B cell (primary cell): ENCODE data around the gene MAP3K5. TPM values are rescaled to one million over a fixed set of nuclear protein-coding genes. Genes with fewer than 3 reads are reported as not detected.

Experiments used
- ATAC-seq: fragments of 200-7000 bp; cut with Tn5 transposase; one replicate; pipeline ENCODE4 v1.10.0; 2021; ENCODE audit warnings: low read depth, mild to moderate bottlenecking, moderate number of reproducible peaks, moderate library complexity
- CTCF ChIA-PET: fragments of 350-600 bp; sonication (Branson Sonifier 250); formaldehyde crosslinking; loops from one replicate; lab custom pipeline; 2021; ENCODE audit warnings: antibody characterized with exemption, inconsistent platforms; lab: Charles Lee
- POLR2A ChIA-PET: fragments of 350-600 bp; sonication (Branson Sonifier 250); formaldehyde crosslinking; loops from one replicate; lab custom pipeline; 2021; ENCODE audit warnings: antibody characterized with exemption; lab: Charles Lee
- DNase-seq: peaks from one replicate; pipeline ENCODE4 v3.0.0; 2013
- H2AFZ ChIP-seq: 2 replicates; pipeline ENCODE4 v1.6.1; 2012; ENCODE audit warnings: mild to moderate bottlenecking, low read depth, low read length; ENCODE audit not compliant: insufficient read depth, poor library complexity, severe bottlenecking
- H3K27ac ChIP-seq, 2 donors: 1 replicate in 1 of 2; 2 replicates in 1 of 2; pipeline ENCODE4 v1.5.1; 2012 to 2013; ENCODE audit warnings: low read length in 2 of 2, mild to moderate bottlenecking in 2 of 2, moderate library complexity in 1 of 2
- H3K27me3 ChIP-seq, 4 experiments: fragments of 200-600 bp in 1 of 4; sonication (generic) in 1 of 4; replicated peaks in 1 of 4; 1 replicate in 2 of 4; 2 replicates in 2 of 4; pipeline versions ENCODE4 v1.6.1 to v1.7.0; 2013 to 2016; ENCODE audit warnings: low read length in 3 of 4, mild to moderate bottlenecking in 2 of 4, mixed read lengths in 1 of 4, moderate library complexity in 1 of 4; ENCODE audit not compliant: insufficient read depth in 4 of 4, control insufficient read depth in 3 of 4; ENCODE audit errors: control extremely low read depth in 1 of 4
- H3K36me3 ChIP-seq, 2 experiments: replicated peaks in 1 of 2; 1 replicate in 1 of 2; 2 replicates in 1 of 2; pipeline versions ENCODE4 v1.6.1 to v1.7.1; 2013; ENCODE audit warnings: low read length in 1 of 2; ENCODE audit not compliant: insufficient read depth in 2 of 2, control insufficient read depth in 1 of 2; ENCODE audit errors: control extremely low read depth in 1 of 2, extremely low read depth in 1 of 2
- H3K4me1 ChIP-seq, 2 donors: fragments of 200-600 bp in 1 of 2; sonication (generic) in 1 of 2; 1 replicate in 1 of 2; 2 replicates in 1 of 2; pipeline versions ENCODE4 v1.5.1 to v1.6.1; 2013 to 2017; ENCODE audit warnings: low read length in 2 of 2; ENCODE audit not compliant: control insufficient read depth in 2 of 2, insufficient read depth in 2 of 2
- H3K4me2 ChIP-seq: replicated peaks from 2 replicates; pipeline ENCODE3; 2012; ENCODE audit warnings: mild to moderate bottlenecking, low read depth, low read length; ENCODE audit not compliant: poor library complexity, severe bottlenecking
- H3K4me3 ChIP-seq, 5 experiments: fragments of 200-600 bp in 1 of 5; sonication (generic) in 1 of 5; 1 replicate in 3 of 5; 2 replicates in 2 of 5; pipeline versions ENCODE4 v1.5.1 to v1.7.0; 2011 to 2016; ENCODE audit warnings: low read length in 4 of 5, mild to moderate bottlenecking in 4 of 5, low read depth in 2 of 5, control low read depth in 1 of 5, moderate library complexity in 1 of 5; ENCODE audit not compliant: insufficient read depth in 1 of 5; ENCODE audit errors: control extremely low read depth in 1 of 5, extremely low read depth in 1 of 5
- H3K79me2 ChIP-seq: fragments of 200-600 bp; sonication (generic); one replicate; pipeline ENCODE4 v1.6.0; 2016; ENCODE audit warnings: low read length; ENCODE audit not compliant: control insufficient read depth, insufficient read depth
- H3K9ac ChIP-seq: fragments of 200-600 bp; sonication (generic); 2 replicates; pipeline ENCODE4 v1.6.1; 2017; ENCODE audit warnings: mild to moderate bottlenecking, low read length, moderate library complexity
- H3K9me3 ChIP-seq, 3 donors: one replicate each; pipeline versions ENCODE4 v1.6.1 to v1.7.1; 2013; ENCODE audit warnings: low read length in 2 of 3; ENCODE audit not compliant: control insufficient read depth in 2 of 3, insufficient read depth in 1 of 3; ENCODE audit errors: control extremely low read depth in 1 of 3
- H4K20me1 ChIP-seq: 2 replicates; pipeline ENCODE4 v1.6.0; 2012; ENCODE audit warnings: mild to moderate bottlenecking, low read length; ENCODE audit not compliant: insufficient read depth, control insufficient read depth, poor library complexity, severe bottlenecking
- H3K27ac Mint-ChIP-seq: one replicate; pipeline ENCODE4 v1.8.0; 2021; ENCODE audit warnings: mixed read lengths
- H3K27me3 Mint-ChIP-seq: one replicate; pipeline ENCODE4 v1.8.0; 2021; ENCODE audit warnings: mixed read lengths
- H3K4me1 Mint-ChIP-seq: one replicate; pipeline ENCODE4 v1.8.0; 2021; ENCODE audit warnings: mixed read lengths
- H3K4me3 Mint-ChIP-seq: one replicate; pipeline ENCODE4 v1.8.0; 2021; ENCODE audit warnings: mixed read lengths
- H3K9me3 Mint-ChIP-seq: one replicate; pipeline ENCODE4 v1.8.0; 2022; ENCODE audit warnings: mixed read lengths; ENCODE audit not compliant: insufficient read depth
- EZH2 ChIP-seq: IDR thresholded peaks from 2 replicates; pipeline ENCODE4 v1.6.1; 2012; ENCODE audit warnings: borderline replicate concordance, low read depth, mild to moderate bottlenecking, moderate library complexity, low read length; ENCODE audit not compliant: insufficient read depth, poor library complexity, severe bottlenecking
- WGBS: methylation state at CpG from one replicate; pipeline ENCODE4 v1.1.5; 2013; ENCODE audit warnings: missing lambda C conversion rate; ENCODE audit not compliant: insufficient coverage; 5-methylcytosine and 5-hydroxymethylcytosine counted together
- intact Hi-C: fragments of 100-400 bp; cut with micrococcal nuclease; formaldehyde crosslinking; loops from one replicate; pipeline ENCODE4 v1.10.0; 2022
- polyA plus RNA-seq: library from polyadenylated mRNA; depleted of rRNA; stranded (reverse); fragments of >200 nt; gene quantifications from 2 replicates; pipeline ENCODE4 v1.2.3, GENCODE V29; 2012
- total RNA-seq, 2 donors: library from RNA; stranded (reverse); fragments of 120-200 nt in 1 of 2; gene quantifications; 1 replicate in 1 of 2; 2 replicates in 1 of 2; pipeline versions ENCODE4 v1.2.3 to v1.2.4, GENCODE V29; 2013 to 2022
- TF ChIP-seq, protein P1 (sequence below): fragments of 200-600 bp; IDR thresholded peaks from one replicate; pipeline ENCODE4 v1.8.0; 2022; ENCODE audit warnings: antibody characterized with exemption, mild to moderate bottlenecking

MAP3K5 gene
- total and polyA plus RNA-seq, 2 donors (not counting 1 experiment from before 2014, with no cell fraction given): 5.7 to 34.1 TPM

DNA sequence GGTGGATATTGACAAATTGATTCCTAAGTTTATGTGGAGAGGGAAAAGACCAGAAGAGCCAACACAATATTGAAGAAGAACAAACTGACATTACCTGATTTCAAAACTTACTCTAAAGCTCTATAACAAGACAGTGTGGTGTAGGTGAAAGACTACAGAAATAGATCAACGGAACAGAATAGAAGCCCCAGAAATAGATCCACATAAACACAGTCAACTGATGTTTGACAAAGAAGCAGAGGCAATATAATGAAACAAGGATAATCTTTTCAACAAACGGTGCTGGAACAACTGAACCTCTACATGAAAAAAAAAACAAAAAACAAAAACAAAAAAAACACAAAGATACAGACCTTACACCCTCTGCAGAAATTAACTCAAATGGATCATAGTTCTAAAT lies 50.2 kb downstream of the MAP3K5 start:
- no peaks in the 10 kb centered on the region for H3K27me3 ChIP-seq

More for the DNA sequence above, 50.2 kb downstream of the MAP3K5 start:
- Histone ChIP-seq H3K27ac (no peak overlapping the region), H3K79me2 (peaks cover 98% of the 10 kb centered on the region), H3K36me3 (no peaks in the 10 kb centered on the region), H2AFZ (no peak overlapping the region), H4K20me1 (peaks cover 28% of the 10 kb centered on the region), H3K4me1 (peaks cover 6 to 7% of the 10 kb centered on the region in 2 donors), H3K9me3 (no peaks in the 10 kb centered on the region), H3K4me3 (no peak overlapping the region), H3K4me2 (no peak overlapping the region), H3K9ac (no peak overlapping the region)
- TF ChIP-seq, protein P1, sequence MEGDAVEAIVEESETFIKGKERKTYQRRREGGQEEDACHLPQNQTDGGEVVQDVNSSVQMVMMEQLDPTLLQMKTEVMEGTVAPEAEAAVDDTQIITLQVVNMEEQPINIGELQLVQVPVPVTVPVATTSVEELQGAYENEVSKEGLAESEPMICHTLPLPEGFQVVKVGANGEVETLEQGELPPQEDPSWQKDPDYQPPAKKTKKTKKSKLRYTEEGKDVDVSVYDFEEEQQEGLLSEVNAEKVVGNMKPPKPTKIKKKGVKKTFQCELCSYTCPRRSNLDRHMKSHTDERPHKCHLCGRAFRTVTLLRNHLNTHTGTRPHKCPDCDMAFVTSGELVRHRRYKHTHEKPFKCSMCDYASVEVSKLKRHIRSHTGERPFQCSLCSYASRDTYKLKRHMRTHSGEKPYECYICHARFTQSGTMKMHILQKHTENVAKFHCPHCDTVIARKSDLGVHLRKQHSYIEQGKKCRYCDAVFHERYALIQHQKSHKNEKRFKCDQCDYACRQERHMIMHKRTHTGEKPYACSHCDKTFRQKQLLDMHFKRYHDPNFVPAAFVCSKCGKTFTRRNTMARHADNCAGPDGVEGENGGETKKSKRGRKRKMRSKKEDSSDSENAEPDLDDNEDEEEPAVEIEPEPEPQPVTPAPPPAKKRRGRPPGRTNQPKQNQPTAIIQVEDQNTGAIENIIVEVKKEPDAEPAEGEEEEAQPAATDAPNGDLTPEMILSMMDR: no peak
- no peak for TF ChIP-seq EZH2
- CTCF ChIA-PET: interaction anchor here (4.8 to 8.2 kb wide), 2 partner anchors 48 to 98 kb away, joined by 32 to 125 read pairs; partner anchors contain the start of gene MAP3K5
- H3K4me3 Mint-ChIP-seq: no peak overlapping the region
- peaks cover 55% of the 10 kb centered on the region for H3K4me1 Mint-ChIP-seq
- no peaks in the 10 kb centered on the region for H3K9me3 Mint-ChIP-seq
- DNase-seq: no peak
- H3K27ac Mint-ChIP-seq: no peak overlapping the region
- ATAC-seq: no peak
- POLR2A ChIA-PET: no interaction called here
- no CpG with 5 or more reads among the region's 2 CpGs for WGBS
- intact Hi-C loops: no loop called here
- no peaks in the 10 kb centered on the region for H3K27me3 Mint-ChIP-seq
